ENCODE measurements around the gene PCSK7. TPM values are rescaled to one million over a fixed set of nuclear protein-coding genes. Genes with fewer than 3 reads are reported as not detected.
"Not testable (repeated sequence)": the region's sequence is repeated elsewhere in the genome, so short reads cannot be mapped to it uniquely, and the experiment has no call there.

The PCSK7 gene, protein sequence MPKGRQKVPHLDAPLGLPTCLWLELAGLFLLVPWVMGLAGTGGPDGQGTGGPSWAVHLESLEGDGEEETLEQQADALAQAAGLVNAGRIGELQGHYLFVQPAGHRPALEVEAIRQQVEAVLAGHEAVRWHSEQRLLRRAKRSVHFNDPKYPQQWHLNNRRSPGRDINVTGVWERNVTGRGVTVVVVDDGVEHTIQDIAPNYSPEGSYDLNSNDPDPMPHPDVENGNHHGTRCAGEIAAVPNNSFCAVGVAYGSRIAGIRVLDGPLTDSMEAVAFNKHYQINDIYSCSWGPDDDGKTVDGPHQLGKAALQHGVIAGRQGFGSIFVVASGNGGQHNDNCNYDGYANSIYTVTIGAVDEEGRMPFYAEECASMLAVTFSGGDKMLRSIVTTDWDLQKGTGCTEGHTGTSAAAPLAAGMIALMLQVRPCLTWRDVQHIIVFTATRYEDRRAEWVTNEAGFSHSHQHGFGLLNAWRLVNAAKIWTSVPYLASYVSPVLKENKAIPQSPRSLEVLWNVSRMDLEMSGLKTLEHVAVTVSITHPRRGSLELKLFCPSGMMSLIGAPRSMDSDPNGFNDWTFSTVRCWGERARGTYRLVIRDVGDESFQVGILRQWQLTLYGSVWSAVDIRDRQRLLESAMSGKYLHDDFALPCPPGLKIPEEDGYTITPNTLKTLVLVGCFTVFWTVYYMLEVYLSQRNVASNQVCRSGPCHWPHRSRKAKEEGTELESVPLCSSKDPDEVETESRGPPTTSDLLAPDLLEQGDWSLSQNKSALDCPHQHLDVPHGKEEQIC
- 100 to 1,000 TPM; 126 to 201 TPM for total RNA-seq

DNA sequence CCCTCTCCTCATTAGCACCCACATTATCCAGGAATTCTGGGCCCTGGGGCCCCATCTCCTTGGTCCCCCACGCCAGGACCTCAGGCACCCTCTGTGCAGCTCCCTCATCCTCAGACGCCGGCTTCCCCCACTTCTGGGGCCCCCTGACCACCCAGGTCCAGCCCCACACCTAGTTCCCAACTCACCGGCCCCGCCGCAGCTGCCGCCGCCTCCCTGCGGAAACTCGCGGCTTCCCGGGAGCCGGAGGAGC is at the start of gene PCSK7:
TSS of gene PCSK7 (minus strand) at position 232 of the 250 bp plus-strand sequence. CDS start 2,229 bp downstream, outside the sequence.
- H3K27ac Mint-ChIP-seq = peak within 1 kb of the TSS; percentile 96 to 100
- H3K36me3 Mint-ChIP-seq = peaks cover 41 to 45% of the 10 kb centered on the region in 2 donors
- H3K9me3 Mint-ChIP-seq = no peaks in the 10 kb centered on the region
- no peak for ATAC-seq
- peak in 1 of 2 donors; percentile 70 for DNase-seq (ENCODE audit: low spot score in 2 of 2)

DNA sequence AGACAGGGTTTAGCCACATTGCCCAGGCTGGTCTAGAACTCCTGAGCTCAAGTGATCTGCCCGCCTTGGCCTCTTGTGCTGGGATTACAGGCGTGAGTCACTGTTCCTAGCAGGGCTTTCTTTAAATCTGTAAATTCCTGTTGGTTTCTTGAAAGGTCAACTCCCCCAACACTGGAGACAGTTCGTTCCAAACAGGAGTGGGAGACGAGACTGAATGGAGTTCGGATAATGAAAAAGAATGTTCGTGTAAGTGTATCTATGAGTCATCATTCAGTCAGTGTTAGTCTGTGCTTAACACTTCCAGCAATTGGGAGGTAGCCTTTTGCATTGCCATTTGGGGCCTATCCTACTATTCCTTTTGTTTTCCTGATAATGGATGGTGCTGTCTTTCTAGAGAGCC is 49.3 kb upstream of the PCSK7 start:
- Mint-ChIP-seq H3K27ac (no peak overlapping the region), H3K9me3 (no peaks in the 10 kb centered on the region), H3K36me3 (peaks cover 0 to 11% of the 10 kb centered on the region in 2 donors)
- DNase-seq (ENCODE audit: low spot score in 2 of 2) (no peak), ATAC-seq (no peak)

DNA sequence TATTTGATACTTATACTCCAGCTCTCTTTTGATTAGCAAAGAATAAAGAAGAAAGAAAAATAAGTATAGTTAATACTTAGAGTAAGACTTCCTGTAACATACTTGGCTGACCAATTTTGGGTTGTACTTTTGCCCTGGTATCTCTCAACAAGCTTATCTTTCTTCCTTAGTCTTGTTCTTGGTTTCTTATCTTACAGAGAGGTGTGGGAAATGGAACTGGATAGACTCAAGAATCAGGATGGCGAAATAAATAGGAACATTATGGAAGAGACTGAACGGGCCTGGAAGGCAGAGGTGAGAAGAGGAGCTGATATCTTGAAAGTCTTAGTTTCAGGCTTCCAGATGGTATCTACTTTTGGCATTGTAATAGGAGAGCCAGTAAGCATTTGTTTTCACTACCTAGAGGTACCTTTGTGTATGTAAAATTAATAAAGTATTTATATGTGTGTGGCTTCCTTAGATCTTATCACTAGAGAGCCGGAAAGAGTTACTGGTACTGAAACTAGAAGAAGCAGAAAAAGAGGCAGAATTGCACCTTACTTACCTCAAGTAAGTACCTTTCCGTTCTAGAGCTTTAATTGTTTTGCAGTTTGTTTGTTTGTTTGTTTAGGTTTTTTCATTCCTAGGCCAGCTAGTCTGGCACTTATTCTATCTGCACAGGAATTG is 48.0 kb upstream of the PCSK7 start:
- Mint-ChIP-seq H3K9me3 (no peaks in the 10 kb centered on the region), H3K27ac (no peak overlapping the region), H3K36me3 (peaks cover 0 to 17% of the 10 kb centered on the region in 2 donors)
- DNase-seq (ENCODE audit: low spot score in 2 of 2) (no peak), ATAC-seq (no peak)

DNA sequence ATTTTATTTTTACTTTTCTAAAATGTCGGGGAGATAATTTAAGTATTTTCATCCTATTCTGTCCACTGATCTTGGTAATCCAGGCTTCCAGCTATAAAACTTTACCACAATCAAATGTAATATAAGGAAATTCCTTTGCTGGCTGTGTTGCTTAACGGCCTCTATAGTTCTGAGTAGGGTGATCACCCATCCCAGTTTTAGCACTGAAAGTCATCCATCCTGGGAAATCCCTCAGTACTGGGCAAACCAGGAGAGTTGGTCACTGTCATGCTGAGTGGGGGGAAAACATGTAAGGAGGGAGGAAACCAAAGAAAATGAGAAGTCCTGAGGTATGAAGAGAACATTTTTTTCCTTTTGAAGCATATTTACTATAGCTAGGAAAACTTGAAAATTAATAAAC is 46.5 kb upstream of the PCSK7 start:
- Mint-ChIP-seq H3K36me3 (peaks cover 0 to 17% of the 10 kb centered on the region in 2 donors), H3K27ac (no peak overlapping the region), H3K9me3 (no peaks in the 10 kb centered on the region)
- ATAC-seq (no peak), DNase-seq (ENCODE audit: low spot score in 2 of 2) (no peak)

- DNase-seq (ENCODE audit: low spot score in 2 of 2) (no peak), ATAC-seq (no peak)
- Mint-ChIP-seq H3K9me3 (no peaks in the 10 kb centered on the region), H3K36me3 (peaks cover 0 to 11% of the 10 kb centered on the region in 2 donors), H3K27ac (no peak overlapping the region)
These were observed 41.8 kb upstream of the PCSK7 start for GRCh38 chr11:117273550-117274289.

- not testable (repeated sequence) for ATAC-seq; DNase-seq (ENCODE audit: low spot score in 2 of 2); H3K27ac Mint-ChIP-seq; H3K9me3 Mint-ChIP-seq
- H3K36me3 Mint-ChIP-seq = peaks cover 0 to 11% of the 10 kb centered on the region in 2 donors
These were observed 40.3 kb upstream of the PCSK7 start for GRCh38 chr11:117272175-117272574.

DNA sequence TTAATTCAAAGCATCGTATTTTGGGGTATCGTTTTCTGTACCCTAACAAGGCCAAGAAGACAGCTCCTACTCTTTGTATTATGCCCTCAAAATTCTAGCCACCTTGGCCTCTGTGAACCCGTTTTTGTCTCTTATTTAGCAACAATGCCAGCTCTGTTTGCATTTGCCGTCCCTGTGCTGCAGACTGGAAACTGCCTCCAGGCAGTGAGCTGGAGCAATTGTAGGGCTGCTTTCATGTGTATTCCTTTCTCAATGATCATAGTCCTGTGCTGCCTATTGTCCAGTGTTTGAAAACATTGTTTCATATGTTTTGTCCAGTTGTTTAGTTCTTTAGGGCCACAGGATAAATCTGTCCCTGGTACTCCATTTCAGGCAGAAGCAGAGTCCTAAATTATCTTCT is 39.3 kb upstream of the PCSK7 start:
- DNase-seq (ENCODE audit: low spot score in 2 of 2) (no peak), ATAC-seq (no peak)
- peaks cover 0 to 11% of the 10 kb centered on the region in 2 donors for H3K36me3 Mint-ChIP-seq
- no peaks in the 10 kb centered on the region for H3K9me3 Mint-ChIP-seq
- peak overlapping the region in 1 of 2 donors; percentile 16 for H3K27ac Mint-ChIP-seq

DNA sequence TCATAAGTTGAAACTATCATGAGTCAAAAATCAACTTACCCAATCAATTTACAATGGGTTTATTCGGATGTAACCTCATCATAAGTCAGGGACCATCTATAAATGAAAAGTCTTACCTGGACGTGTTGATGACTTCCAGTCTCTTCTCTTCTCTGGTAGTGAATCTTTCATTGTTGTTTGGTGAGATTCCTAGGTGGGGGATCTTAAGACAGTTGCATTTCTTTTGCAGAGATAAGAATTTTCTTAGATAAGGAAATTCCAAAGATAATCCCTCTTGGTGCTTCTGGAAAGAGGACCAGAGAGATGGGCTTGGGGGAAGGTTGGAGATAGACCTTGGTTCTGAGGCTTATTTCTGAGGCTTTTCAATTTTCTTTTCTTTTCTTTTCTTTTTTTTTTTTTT is 38.0 kb upstream of the PCSK7 start:
- no peak for ATAC-seq
- H3K27ac Mint-ChIP-seq = no peak overlapping the region
- H3K9me3 Mint-ChIP-seq = no peaks in the 10 kb centered on the region

GRCh38 chr11:117265745-117266144 is 33.9 kb upstream of the PCSK7 start:
- no peak overlapping the region for H3K27ac Mint-ChIP-seq
- H3K9me3 Mint-ChIP-seq = no peaks in the 10 kb centered on the region
- DNase-seq (ENCODE audit: low spot score in 2 of 2) (no peak), ATAC-seq (no peak)
- H3K36me3 Mint-ChIP-seq = peaks cover 0 to 8% of the 10 kb centered on the region in 2 donors

More for the DNA sequence above, 38.0 kb upstream of the PCSK7 start:
- DNase-seq (ENCODE audit: low spot score in 2 of 2) = no peak
- peaks cover 0 to 5% of the 10 kb centered on the region in 2 donors for H3K36me3 Mint-ChIP-seq

DNA sequence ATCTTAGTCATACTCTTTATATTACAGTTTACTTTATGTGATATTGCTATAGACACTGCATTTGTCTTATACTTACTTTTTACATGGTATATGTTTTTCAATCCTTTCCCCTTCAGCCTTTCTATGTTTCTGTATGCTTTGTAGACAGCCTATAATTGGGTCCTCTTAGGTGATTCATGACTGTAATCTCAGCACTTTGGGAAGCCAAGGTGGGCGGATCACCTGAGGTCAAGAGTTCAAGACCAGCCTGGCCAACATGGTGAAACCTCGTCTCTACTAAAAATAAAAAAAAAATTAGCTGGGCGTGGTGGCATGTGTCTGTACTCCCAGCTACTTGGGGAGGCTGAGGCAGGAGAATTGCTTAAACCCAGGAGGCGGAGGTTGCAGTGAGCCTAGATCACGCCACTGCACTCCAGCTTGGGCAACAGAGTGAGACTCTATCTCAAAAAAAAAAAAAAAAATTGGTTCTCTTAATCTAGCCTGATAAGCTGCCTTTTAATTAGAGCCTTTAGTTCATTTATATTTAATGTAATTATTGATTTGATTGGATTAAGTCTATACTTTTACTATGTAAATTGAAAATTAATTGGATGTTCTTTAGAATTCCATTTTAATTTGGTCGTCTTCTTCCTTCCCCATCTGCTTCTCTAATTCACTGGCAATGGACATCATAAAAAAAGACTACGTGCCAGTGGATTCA is 32.9 kb upstream of the PCSK7 start:
- H3K9me3 Mint-ChIP-seq; DNase-seq (ENCODE audit: low spot score in 2 of 2); H3K36me3 Mint-ChIP-seq; H3K27ac Mint-ChIP-seq; ATAC-seq: not testable (repeated sequence)

DNA sequence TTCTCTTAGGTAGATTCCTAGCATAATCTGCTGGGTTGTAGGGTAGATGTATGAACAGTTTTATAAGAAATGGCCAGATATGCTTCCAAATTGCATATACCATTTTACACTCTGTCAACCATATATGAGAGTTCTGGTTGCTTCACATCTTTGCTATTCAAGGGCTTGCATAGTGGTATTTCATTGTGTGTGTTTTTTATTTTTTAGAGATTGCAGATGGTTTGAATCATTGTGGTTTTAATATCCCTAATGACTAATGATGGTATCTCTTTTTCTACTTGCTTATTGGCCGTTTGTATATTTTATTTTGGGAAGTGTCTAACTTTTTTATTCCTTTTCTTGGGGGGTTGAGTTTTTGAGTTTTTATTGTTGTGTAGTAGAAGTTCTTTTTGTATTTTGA is 27.5 kb upstream of the PCSK7 start:
- Mint-ChIP-seq H3K36me3 (peaks cover 0 to 8% of the 10 kb centered on the region in 2 donors), H3K9me3 (no peaks in the 10 kb centered on the region), H3K27ac (no peak overlapping the region)
- ATAC-seq = no peak
- no peak for DNase-seq (ENCODE audit: low spot score in 2 of 2)

- Mint-ChIP-seq H3K27ac (no peak overlapping the region), H3K36me3 (peaks cover 0 to 8% of the 10 kb centered on the region in 2 donors), H3K9me3 (no peaks in the 10 kb centered on the region)
- no peak for ATAC-seq
- DNase-seq (ENCODE audit: low spot score in 2 of 2) = no peak
These were observed 26.7 kb upstream of the PCSK7 start for GRCh38 chr11:117258576-117258975.

GRCh38 chr11:117256573-117256972 is 24.7 kb upstream of the PCSK7 start:
- no peak for ATAC-seq
- no peaks in the 10 kb centered on the region for H3K9me3 Mint-ChIP-seq

DNA sequence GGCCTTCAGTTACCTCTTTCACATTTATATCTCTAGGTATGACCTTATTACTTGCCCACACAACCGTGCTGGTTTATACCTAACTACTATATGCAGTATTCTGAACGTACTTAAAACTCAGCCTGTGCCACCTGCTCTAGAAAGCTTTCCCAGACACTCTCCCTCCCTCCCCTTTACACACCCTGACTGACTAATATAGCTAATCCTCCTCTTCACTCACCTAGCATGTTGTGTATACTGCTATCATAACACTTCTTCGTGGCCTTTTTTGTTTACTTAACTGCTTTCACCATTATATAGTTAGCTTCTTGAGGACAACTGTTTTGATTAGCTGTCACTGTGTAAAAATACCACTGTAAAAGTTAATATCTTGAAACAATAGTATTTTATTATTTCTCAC is 24.1 kb upstream of the PCSK7 start:
- Mint-ChIP-seq H3K27ac (peak overlapping the region in 1 of 2 donors; percentile 52), H3K36me3 (no peaks in the 10 kb centered on the region), H3K9me3 (no peaks in the 10 kb centered on the region)
- DNase-seq (ENCODE audit: low spot score in 2 of 2) = no peak
- ATAC-seq = no peak

More at GRCh38 chr11:117256573-117256972, 24.7 kb upstream of the PCSK7 start:
- Mint-ChIP-seq H3K27ac (no peak overlapping the region), H3K36me3 (no peaks in the 10 kb centered on the region)
- DNase-seq (ENCODE audit: low spot score in 2 of 2) = no peak

DNA sequence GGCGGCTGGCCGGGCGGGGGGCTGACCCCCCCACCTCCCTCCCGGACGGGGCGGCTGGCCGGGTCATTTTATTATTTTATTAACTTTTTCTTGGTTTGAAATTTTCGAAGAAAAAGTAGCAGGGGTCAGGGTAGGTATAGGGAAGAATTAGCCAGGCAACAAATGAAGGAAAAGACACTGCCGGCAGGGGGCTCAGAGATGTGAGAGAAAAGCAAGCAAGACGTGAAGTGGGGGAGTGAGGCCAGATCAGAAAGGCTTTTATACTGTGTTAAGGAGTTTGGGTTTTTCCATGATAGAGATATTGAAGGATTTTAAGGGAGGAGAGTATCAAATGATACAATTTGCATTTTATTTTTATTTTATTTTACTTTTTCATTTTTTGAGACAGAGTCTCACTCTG is 19.6 kb upstream of the PCSK7 start:
- Mint-ChIP-seq H3K9me3 (no peaks in the 10 kb centered on the region), H3K36me3 (peaks cover 0 to 9% of the 10 kb centered on the region in 2 donors), H3K27ac (no peak overlapping the region)
- DNase-seq (ENCODE audit: low spot score in 2 of 2) (no peak), ATAC-seq (no peak)

- peaks cover 0 to 9% of the 10 kb centered on the region in 2 donors for H3K36me3 Mint-ChIP-seq
- ATAC-seq (no peak), DNase-seq (ENCODE audit: low spot score in 2 of 2) (no peak)
- no peaks in the 10 kb centered on the region for H3K9me3 Mint-ChIP-seq
- H3K27ac Mint-ChIP-seq = peak overlapping the region in 1 of 2 donors; percentile 30
These were observed 17.7 kb upstream of the PCSK7 start for GRCh38 chr11:117249571-117249970.

Data from activated naive CD4-positive, alpha-beta T cell treated with anti-CD3 and anti-CD28 coated beads, Interleukin-2, amount 50 U/mL, for 72 hours (primary cell).